Astrocyte (in vitro differentiated cells and primary cell): ENCODE data around the gene AAGAB.

Experiments used
- EZH2 ChIP-seq: IDR thresholded peaks from 2 replicates; pipeline ENCODE4 v1.6.1; 2012; ENCODE audit warnings: mild to moderate bottlenecking, low read length, inconsistent platforms; ENCODE audit not compliant: insufficient read depth
- TF ChIP-seq, protein P1 (sequence below): IDR thresholded peaks from 2 replicates; pipeline ENCODE4 v1.5.1; 2011; ENCODE audit warnings: low read depth, mild to moderate bottlenecking, inconsistent platforms, low read length, moderate library complexity; ENCODE audit not compliant: insufficient read depth

DNA sequence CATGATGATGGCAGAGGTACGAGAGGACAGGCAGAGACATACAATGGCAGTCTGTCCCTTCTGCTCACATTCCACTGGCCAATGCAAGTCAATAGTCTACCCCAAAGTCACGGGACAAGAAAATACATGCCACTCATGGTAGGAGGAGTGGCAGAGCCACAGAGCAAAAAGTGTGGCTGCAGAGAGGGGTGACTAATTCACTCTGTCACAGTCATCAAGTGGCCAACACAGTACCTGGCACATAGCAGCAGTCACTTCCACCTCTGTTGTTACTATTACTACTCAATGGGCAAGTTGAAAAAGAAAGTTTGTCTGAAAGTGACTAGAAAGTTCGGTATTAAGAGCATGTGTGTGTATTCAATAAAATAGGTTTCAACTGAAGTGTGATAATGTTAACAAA is 97.6 kb downstream of the AAGAB start:
- TF ChIP-seq, protein P1, sequence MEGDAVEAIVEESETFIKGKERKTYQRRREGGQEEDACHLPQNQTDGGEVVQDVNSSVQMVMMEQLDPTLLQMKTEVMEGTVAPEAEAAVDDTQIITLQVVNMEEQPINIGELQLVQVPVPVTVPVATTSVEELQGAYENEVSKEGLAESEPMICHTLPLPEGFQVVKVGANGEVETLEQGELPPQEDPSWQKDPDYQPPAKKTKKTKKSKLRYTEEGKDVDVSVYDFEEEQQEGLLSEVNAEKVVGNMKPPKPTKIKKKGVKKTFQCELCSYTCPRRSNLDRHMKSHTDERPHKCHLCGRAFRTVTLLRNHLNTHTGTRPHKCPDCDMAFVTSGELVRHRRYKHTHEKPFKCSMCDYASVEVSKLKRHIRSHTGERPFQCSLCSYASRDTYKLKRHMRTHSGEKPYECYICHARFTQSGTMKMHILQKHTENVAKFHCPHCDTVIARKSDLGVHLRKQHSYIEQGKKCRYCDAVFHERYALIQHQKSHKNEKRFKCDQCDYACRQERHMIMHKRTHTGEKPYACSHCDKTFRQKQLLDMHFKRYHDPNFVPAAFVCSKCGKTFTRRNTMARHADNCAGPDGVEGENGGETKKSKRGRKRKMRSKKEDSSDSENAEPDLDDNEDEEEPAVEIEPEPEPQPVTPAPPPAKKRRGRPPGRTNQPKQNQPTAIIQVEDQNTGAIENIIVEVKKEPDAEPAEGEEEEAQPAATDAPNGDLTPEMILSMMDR, result no peak
- TF ChIP-seq EZH2, result no peak
